HG03135 (cell line): ENCODE data around the gene PCBP1.
A peak's percentile ranks its signal among the peaks of the same experiment; 100 is the strongest.
"Not testable (repeated sequence)": the region's sequence is repeated elsewhere in the genome, so short reads cannot be mapped to it uniquely, and the experiment has no call there.

Source experiments
- ATAC-seq: cut with Tn5 transposase; IDR thresholded peaks from one replicate; pipeline ENCODE4 v1.9.1; 2021; ENCODE audit warnings: mild to moderate bottlenecking, moderate library complexity; ENCODE audit not compliant: unreplicated experiment

The PCBP1 gene

DNA sequence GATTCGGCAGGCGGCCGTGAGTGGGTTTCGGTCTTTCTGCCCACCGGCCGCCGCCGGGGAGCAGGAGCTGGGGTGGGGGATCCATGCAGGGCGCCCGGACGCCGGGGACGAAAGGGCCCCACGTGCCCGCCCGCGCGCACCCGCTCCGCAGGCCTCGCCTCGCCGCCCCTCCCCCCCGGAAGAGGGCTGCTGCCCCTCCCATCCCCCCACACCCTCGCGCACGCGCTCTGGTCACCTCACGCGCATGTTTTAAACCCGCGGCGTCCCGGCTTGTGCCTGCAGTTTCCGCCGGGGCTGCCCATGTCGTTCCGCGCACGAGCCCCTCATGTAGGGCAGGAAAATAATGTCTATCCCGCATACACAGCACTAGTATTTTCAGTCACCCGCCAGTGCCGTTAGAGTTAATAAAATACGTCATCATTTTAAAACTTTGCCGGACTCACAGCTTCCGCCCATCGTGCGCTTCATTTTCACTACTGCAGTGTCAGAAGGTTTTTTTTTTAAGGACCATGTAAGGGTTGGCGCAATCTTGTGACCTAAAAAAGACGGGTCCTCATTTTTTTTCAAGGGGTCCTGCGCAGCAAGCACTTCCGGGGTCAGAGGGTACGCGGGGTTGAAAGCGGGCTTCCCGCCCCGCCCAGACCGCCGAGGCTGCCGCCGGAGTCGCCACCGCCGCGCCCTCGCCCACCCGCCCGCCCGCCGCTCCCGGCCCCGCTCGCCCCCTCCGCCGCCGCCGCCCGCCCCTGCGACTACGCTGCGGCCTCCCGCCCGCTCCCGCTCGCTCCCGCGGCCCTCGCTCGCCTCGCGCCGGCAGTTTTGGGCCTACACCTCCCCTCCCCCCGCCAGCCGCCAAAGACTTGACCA, at the start of gene PCBP1:
Gene PCBP1, plus strand, starts transcription at position 640 of the 864 bp plus-strand sequence. CDS start 267 bp downstream, outside the sequence.
- peak; percentile 37 for ATAC-seq

DNA sequence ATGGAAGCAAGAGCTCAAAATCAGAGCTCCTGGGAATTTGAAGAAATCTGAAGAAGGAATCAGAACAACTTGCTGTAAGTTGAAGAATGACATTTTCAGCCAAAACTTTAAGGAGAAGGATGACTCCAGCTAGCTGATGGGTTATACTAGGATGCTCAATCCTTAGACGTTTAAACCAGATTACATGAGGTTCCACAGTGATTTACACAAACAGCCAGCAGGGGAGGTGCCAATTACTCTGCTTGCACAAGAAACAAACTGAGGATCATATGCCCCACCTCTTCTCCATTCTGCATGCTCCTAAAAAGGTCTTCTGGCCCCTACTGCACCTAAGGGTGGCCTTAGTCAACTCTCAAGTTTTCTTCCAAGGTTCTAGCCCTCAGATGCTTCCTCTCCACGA, 47.9 kb upstream of the PCBP1 start:
- no peak for ATAC-seq

DNA sequence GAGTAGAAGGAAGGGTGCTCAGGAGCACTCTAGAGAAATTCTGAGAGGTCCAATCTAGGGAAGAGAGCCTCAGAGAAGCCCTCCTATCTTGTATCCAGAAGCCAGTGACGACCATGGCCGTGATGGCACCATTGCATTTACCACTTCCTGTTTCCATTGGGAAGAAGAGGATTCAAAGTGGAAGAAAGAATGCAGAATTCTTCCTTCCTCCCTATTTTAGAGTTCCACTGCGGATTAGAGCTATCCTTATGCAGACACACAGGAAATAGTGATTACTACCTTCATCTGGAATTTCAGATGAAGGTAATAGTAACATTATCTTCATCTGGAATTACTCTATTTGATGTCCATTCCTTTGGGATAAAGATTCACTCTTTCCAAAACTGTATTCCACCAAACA, 45.6 kb upstream of the PCBP1 start:
- no peak for ATAC-seq

DNA sequence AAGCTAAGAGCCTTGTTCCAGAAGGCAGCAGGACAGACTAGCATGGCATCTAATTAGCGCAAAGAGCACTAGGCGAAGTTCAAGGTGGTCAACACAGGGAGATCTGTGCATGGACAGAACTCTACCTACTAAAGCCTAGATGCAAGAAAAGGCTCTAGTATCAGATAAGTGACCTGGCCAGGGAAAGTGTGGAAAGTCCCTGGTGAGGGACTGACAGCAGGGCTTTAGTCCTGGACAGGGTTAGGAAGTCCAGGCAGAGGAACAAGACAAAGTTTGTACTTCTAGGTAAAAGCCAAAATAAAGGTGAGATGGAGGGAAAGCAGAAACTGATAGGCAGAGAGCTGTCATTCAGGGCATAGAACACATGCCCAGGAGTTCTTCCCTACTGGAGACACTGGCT, 45.0 kb upstream of the PCBP1 start:
- no peak for ATAC-seq

DNA sequence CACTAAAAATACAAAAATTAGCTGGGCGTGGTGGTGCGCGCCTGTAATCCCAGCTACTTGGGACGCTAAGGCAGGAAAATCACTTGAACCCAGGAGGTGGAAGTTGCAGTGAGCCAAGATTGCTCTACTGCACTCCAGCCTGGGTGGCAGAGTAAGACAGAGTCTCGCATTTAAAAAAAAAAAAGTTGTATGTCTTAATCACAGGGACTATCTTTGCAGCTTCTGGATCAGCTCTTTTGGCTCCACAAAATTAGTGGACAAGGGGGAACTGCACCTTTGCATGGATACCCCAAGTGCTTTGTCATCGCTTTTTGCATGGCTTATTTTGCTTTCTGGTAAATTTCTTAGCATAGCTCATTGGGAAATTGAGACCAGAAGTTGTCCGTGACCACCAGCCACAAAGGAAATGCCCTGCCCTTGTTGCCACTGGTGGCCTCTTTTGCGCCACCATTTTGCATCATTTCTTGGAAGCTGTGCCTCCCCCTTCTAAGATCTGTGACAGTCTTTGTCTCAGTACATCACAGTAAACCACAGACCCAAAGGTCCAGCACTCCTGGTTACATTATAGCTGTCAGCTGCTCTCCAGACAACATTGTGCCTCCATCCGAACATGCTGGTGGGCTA, 43.9 kb upstream of the PCBP1 start:
- ATAC-seq = no peak

DNA sequence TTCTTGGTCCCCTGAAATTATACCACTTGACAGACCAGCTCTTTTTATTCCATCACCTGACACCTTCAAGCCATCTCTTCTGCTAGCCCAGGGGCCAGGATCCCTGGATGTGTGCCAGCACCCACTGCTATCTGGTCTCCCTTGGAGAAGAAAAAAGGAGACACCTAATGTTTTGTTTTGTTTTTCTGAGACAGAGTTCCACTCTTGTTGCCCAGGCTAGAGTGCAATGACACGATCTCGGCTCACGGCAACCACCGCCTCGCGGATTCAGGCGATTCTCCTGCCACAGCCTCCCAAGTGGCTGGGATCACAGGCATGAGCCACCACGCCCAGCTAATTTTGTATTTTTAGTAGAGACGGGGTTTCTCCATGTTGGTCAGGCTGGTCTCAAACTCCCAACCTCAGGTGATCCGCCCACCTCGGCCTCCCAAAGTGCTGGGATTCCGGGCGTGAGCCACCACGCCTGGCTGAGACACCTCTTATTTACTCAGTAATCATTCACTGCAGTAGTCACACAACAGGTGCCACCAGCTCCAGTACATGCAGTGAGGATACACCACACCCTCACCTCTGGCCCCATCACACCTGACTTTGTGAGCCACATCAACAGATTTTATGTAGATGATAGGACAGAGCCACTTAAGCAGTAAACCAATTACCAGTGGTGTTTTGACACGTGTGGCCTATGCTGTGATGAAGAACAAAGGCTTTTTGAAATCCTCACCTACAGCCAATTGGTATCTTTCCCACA, 42.8 kb upstream of the PCBP1 start:
- ATAC-seq = no peak

DNA sequence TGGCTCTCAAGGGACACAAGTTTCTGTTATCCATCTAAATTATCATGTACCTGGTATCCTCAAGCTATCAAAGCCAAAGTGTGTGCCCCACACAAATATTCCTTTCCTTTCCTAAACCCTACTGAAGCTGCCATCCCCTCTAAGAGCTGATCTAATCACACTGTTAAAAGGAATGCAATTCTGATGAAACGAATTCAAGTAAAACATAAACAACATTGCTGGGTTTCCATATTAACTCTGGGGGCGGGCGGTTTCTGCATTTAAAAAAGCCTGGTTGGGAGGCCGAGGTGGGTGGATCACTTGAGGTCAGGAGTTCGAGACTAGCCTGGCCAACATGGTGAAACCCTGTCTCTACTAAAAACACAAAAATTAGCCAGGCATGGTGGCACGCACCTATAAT, 41.9 kb upstream of the PCBP1 start:
- no peak for ATAC-seq

DNA sequence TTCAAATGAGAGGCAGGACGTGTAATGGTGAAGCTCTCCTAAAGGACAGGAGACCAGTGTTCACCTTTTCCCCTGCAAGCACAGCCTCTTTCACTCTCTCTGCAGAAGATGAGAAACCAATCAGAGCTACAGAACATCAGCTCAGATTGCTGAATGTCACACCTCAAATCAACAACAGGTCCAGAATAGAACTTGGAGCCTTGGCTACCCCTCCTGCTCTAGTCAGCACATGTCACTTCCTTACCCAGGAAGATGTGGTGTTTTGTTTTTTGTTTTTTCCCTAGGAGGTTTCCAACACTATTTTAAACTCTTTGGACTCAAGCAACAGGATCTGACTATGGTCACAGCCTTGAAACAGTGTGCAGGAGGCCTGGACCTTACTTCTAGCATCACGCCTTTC, 41.3 kb upstream of the PCBP1 start:
- ATAC-seq = no peak

DNA sequence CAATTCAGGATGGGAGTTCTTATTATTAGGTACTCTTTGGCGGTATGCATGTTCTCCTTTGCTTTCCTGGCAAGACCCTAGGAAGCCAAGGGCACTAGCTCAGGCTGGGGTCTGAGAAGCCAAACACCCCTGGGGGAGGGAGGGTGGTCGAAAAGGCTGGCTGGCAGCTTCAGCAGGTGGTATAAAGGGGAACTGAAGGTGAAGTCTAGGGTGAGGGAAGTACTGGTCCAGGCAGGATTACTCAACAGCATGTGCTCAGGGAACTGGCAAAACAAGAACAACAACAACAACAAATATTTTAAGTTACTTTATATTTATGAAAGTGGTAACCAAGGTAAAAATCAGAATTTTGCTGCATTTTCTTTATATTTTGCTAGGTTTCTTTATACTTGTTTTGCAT, 40.7 kb upstream of the PCBP1 start:
- ATAC-seq = no peak

DNA sequence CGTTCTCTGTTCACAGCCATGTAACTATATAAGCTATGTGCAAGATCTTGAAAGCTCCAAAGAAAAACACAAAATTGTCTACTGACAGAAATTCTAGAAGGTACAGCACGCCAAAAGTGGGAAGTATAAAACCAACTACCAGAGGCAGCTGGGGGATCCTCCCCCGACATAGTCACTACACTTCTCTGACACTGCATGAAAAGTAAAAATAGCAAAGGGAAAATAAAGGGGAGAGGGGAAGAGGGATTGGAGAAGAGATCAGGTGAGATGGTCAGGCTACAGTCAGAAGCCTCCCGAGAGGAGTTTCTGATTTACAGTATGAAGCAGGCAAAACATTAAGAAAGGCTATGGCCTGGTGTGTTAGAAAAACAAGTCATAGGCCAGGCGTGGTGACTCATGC, 39.8 kb upstream of the PCBP1 start:
- no peak for ATAC-seq

DNA sequence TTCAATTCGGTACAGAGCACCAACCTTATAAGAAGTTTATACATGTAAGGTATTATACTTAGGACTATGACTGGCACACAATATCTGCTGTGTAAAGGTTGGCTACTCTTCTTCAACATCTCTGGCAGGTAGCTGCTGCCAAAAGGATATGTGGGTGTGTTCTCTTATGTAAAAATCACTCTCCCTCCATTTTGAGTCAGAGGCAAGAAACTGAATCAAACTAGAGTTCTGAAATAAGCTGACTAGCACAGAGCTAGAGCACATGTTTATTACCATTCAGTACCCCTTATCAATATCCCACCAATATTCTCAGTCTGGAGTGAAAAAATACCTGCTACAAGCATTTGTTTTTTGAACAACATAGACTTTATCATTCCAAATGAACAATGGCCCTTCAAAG, 38.0 kb upstream of the PCBP1 start:
- ATAC-seq = no peak

DNA sequence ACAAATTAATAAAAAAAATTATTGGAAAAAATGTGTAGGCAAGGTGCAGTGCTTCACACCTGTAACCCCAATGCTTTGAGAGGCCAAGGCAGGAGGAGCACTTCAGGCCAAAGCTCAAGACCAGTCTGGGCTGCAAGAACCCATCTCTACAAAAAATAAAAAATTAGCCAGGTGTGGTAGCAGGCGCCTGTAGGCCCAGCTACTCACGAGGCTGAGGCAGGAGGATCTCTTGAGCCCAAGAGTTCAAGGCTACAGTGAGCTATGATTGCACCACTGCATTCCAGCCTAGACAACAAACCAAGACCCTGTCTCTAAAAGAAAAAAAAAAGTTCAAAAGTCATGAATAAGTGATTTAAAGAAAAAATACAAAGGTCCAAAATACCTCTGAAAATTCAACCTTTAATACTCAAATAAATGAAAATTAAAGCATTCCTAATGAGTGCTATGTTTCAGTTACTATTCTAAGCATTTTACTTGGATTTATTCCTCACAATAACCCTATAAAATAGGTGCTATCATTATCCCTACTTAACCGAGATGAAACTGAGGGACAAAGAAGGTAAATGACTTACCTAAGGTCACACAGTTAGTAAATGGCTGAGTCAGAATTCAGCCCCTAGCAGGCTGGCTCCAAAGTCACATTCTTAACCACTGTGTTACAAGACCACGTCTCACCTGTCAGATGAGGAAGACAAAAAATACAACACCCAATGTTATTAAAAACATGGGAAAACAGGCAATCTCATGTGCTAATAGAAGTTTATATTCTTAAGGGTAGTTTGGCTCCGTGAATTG, 36.4 kb upstream of the PCBP1 start:
- no peak for ATAC-seq

DNA sequence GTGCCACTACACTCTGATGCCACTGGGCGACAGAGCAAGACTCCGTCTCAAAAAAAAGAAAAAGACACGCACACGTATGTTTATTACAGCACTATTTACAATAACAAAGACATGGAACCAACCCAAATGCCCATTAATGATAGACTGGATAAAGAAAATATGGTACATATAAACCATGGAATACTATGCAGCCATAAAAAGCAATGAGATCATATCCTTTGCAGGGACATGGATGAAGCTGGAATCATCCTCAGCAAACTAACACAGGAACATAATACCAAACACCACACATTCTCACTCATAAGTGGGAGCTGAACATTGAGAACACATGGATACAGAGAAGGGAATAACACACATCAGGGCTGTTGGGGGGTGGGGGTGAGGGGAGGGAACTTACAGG, 32.0 kb upstream of the PCBP1 start:
- not testable (repeated sequence) for ATAC-seq

DNA sequence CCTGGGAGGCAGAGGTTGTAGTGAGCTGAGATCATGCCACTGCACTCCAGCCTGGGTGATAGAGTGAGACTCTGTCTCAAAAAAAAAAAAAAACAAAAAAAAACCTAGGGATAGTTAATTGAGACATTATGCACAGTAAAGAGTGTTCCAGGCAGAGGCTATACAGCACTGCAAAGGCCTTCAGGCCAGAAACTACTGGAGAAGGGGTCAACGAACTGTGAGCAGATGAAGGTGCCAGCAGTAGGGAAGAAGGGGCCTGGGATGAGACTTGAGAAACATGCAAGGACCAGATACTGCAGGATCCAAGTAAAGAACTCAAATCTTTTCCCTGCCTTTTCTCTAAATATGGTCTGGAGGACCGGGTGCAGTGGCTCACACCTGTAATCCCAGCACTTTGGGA, 26.0 kb upstream of the PCBP1 start:
- ATAC-seq = no peak

DNA sequence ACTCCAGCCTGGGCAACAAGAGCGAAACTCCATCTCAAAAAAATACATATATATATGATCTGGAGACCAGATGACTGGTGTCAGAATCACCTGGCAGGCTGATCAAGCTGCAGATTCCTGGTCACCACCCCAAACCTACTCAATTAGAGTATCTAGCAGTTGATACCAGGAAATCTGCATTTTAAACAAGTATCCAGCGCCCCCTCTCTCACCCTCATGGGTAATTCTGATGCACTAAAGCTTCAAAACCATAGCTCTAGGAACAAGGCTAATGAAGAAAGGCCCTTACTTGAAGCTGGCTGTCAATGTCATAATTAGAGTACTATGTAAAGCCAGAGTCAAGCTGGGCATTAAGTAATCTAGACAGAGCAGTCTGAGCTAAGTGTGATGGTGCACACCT, 25.0 kb upstream of the PCBP1 start:
- no peak for ATAC-seq

DNA sequence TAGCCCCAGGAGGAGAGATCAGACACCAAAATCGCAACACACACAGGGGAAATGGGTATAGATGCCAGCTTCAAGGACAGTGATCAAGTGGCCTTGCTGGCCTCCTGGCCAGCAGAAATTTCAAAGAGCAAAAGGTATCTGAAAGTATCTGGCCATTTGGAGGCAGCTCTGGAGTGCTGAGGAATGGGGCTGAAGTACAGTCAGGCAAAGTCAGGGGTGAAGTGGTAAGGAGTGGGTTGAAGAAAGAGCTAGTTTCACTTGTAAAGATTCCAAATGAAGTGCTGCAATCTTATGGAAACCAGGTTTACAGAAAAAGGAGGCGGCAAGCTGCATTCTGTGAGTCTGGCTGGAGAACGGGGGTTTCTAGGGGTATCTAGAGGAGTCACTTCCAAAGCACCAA, 19.2 kb upstream of the PCBP1 start:
- ATAC-seq = no peak

DNA sequence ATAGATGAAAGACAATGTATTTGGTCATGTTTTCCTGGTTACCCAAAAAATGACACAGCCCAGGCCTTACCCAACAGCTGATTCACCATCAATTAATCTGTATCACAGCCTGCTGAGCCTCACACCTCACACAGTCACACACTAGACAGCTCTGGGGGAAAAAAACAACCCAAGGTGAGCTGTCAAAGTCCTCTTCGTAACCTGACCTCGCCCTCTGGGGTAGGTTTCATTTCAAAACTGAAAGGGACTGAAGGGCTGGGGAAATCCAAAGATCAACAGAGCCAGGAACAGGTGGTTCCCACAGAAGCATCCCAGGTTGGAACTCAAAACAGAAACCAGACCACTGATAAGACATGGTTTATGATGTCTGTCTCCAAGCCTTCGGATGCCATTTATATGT, 18.2 kb upstream of the PCBP1 start:
- no peak for ATAC-seq

DNA sequence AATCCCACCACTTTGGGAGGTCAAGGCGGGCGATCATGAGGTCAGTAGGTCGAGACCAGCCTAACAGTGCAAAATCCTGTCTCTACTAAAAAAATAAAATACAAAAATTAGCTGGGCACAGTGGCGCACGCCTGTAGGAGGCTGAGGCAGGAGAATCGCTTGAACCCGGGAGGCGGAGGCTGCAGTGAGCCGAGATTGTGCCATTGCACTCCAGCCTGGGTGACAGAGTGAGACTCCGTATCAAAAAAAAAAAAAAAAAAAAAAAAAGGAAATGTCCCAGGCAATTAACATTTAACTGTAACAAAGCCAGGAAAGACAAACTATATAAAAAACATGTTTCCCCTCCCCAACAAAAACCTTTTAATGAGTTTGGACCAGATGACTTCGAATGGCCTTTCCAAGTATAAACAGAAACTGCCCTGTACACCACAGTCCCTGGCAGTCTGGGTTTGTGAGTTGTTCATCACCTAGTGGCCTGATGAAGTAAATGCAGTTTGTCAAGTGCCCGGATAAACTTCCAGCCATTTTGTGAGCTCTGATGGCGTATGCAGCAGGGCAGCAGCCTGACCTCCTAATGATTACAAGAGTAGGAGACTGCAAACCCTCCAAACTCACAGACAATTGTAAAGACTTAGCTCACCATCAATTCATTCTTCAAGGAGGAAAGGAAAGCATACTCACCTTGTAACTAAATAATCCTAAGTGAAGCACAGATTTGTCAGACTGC, 16.6 kb upstream of the PCBP1 start:
- peak; percentile 70 for ATAC-seq

DNA sequence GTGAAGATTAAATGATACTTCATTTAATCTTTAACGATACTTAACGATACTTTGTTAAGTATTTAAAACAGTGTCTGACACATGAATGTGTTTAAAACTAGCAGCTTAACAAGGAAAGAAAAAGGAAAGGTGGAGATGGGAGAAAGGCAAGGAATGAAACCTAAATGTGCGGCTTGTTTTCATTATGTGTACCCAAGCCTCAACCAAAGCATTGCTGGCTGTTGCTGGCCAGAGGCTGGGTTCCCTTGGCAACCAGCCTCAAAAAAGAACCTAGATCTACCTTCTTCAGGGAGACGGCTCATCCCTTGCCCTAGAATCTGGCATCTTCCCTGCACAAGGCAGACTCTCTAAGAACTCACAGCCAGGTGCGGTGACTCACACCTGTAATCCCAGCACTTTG, 13.8 kb upstream of the PCBP1 start:
- no peak for ATAC-seq

DNA sequence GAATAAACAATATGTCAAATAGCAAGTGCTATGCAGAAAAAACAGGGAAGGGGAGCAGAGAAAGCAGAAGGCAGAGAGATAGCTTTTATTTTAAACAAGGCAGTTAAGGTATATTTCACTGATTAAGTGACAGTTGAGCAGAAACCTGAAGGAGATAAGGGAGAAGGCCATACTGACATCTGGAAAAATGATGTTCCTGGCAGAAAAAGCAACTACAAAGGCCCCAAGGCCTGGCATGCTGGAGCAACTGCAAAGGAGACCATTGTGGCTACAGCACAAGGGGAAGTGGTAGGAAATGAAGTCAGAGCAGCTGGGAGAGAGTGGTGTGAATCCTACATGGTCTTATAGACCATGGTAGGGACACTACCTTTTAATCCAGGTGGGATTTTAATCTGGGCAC, 8.9 kb upstream of the PCBP1 start:
- ATAC-seq = no peak
